Activated T-cell treated with anti-CD3 and anti-CD28 coated beads, Interleukin-2, amount 50 U/mL, for 72 hours (primary cell): Measurements from ENCODE around the gene SLX1A. TPM values are rescaled to one million over a fixed set of nuclear protein-coding genes. Genes with fewer than 3 reads are reported as not detected.
"Not testable (repeated sequence)": the region's sequence is repeated elsewhere in the genome, so short reads cannot be mapped to it uniquely, and the experiment has no call there.

ENCODE experiments used
- ATAC-seq, 2 donors: fragments of 150-1000 bp; cut with Tn5 transposase; replicated peaks in 1 of 2; 2 replicates each; pipeline ENCODE4 v1.10.0; 2021; ENCODE audit warnings: moderate library complexity in 2 of 2, mild to moderate bottlenecking in 1 of 2
- DNase-seq, 2 donors: peaks; one replicate each; pipeline ENCODE4 v3.0.0; 2021 to 2022; ENCODE audit warnings: mixed read lengths in 1 of 2
- H3K27ac Mint-ChIP-seq: one replicate; pipeline ENCODE4 v1.8.0; 2022; ENCODE audit warnings: mild to moderate bottlenecking, moderate library complexity, mixed read lengths
- H3K27me3 Mint-ChIP-seq: one replicate; pipeline ENCODE4 v1.8.0; 2022; ENCODE audit warnings: low read depth, mixed read lengths
- H3K36me3 Mint-ChIP-seq, 2 donors: one replicate each; pipeline ENCODE4 v1.8.0; 2022; ENCODE audit warnings: mixed read lengths in 2 of 2, mild to moderate bottlenecking in 1 of 2; ENCODE audit not compliant: insufficient read depth in 2 of 2
- H3K4me1 Mint-ChIP-seq: one replicate; pipeline ENCODE4 v1.8.0; 2022; ENCODE audit warnings: low read depth, mixed read lengths
- H3K4me3 Mint-ChIP-seq, 2 donors: one replicate each; pipeline ENCODE4 v1.8.0; 2022; ENCODE audit warnings: mild to moderate bottlenecking in 2 of 2, mixed read lengths in 2 of 2, moderate library complexity in 2 of 2
- H3K9me3 Mint-ChIP-seq, 2 donors: one replicate each; pipeline ENCODE4 v1.8.0; 2022; ENCODE audit warnings: mixed read lengths in 2 of 2
- total RNA-seq, 2 donors: library from RNA; stranded (reverse); gene quantifications; one replicate each; pipeline ENCODE4 v1.2.3, GENCODE V29; 2022

SLX1A gene
- total RNA-seq, 2 donors from 2014 or later: 48.1 to 129 TPM

DNA sequence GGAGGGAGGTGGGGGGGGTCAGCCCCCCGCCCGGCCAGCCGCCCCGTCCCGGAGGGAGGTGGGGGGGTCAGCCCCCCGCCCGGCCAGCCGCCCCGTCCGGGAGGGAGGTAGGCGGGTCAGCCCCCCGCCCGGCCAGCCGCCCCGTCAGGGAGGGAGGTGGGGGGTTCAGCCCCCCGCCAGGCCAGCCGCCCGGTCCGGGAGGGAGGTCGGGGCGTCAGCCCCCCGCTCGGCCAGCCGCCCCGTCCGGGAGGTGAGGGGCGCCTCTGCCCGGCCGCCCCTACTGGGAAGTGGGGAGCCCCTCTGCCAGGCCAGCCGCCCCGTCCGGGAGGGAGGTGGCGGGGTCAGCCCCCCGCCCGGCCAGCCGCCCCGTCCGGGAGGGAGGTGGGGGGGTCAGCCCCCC is 24.3 kb upstream of the SLX1A start:
- H3K27ac Mint-ChIP-seq, H3K36me3 Mint-ChIP-seq, H3K27me3 Mint-ChIP-seq, H3K9me3 Mint-ChIP-seq, ATAC-seq, DNase-seq, H3K4me3 Mint-ChIP-seq: not testable (repeated sequence)
- peaks cover 21% of the 10 kb centered on the region for H3K4me1 Mint-ChIP-seq

DNA sequence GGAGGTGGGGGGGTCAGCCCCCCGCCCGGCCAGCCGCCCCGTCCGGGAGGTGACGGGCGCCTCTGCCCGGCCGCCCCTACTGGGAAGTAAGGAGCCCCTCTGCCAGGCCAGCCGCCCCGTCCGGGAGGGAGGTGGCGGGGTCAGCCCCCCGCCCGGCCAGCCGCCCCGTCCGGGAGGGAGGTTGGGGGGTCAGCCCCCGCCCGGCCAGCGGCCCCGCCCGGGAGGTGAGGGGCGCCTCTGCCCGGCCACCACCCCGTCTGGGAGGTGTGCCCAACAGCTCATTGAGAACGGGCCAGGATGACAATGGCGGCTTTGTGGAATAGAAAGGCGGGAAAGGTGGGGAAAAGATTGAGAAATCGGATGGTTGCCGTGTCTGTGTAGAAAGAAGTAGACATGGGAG is 23.5 kb upstream of the SLX1A start:
- not testable (repeated sequence) for ATAC-seq, DNase-seq, H3K27ac Mint-ChIP-seq, H3K27me3 Mint-ChIP-seq, H3K36me3 Mint-ChIP-seq, H3K4me3 Mint-ChIP-seq, H3K9me3 Mint-ChIP-seq
- peaks cover 14% of the 10 kb centered on the region for H3K4me1 Mint-ChIP-seq

DNA sequence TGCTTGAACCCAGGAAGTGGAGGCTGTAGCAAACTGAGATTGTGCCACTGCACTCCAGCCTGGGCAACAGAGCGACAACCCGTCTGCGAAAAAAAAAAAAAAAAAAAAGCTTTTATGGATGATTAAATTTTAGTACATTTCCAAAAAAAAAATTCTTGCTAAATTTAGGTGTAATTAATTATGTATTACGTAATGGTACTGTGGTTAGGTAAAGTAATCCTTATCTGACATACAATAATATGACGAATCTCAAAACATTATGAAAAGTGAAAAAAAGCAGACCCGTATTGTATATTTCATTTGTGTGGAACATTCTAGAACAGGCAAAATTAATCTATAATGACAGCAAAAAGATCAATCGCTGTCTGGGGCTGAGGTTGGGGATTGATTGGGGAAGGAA is 20.6 kb upstream of the SLX1A start:
- H3K27ac Mint-ChIP-seq: no peak overlapping the region
- H3K36me3 Mint-ChIP-seq: no peaks in the 10 kb centered on the region
- H3K9me3 Mint-ChIP-seq: no peaks in the 10 kb centered on the region
- no peaks in the 10 kb centered on the region for H3K27me3 Mint-ChIP-seq
- ATAC-seq (no peak), DNase-seq (no peak)
- H3K4me1 Mint-ChIP-seq: no peaks in the 10 kb centered on the region
- no peak overlapping the region for H3K4me3 Mint-ChIP-seq

DNA sequence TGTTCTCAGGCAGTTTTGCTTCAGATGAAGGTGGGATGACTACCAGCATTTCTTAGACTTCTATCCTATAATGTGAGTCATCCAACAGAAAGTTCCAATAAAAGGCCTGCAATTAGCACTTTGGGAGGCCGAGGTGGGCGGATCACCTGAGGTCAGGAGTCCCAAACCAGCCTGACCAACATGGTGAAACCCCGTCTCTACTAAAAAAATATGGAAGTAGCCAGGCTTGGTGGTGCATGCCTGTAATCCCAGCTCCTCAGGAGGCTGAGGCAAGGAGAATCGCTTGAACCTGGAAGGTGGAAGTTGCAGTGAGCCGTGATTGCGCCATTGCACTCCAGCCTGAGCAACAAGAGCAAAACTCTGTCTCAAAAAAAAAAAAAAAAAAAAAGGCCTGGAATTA is 16.8 kb upstream of the SLX1A start:
- not testable (repeated sequence) for H3K36me3 Mint-ChIP-seq, DNase-seq, H3K27me3 Mint-ChIP-seq, H3K4me1 Mint-ChIP-seq, H3K27ac Mint-ChIP-seq, ATAC-seq, H3K4me3 Mint-ChIP-seq, H3K9me3 Mint-ChIP-seq

DNA sequence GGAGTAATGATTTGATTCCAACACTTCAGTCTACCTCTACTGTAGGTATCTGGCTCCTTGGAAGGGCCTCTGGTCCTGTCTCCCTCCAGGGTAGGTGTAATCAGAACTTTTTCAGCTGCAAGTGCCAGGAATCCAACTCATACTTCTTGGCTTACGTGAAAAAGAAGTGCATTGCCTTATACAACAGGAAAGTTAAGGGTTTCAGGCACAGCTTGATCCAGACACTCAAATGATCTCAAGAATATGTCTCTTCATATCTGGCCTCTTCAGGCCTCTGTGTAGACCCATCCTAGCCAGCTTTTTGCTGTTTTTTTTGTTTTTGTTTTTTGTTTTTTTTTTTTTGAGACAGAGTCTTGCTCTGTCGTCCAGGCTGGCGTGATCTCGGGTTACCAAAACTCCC is 14.5 kb upstream of the SLX1A start:
- Mint-ChIP-seq H3K27ac (no peak overlapping the region), H3K27me3 (no peaks in the 10 kb centered on the region), H3K4me1 (peaks cover 13% of the 10 kb centered on the region), H3K9me3 (no peaks in the 10 kb centered on the region), H3K36me3 (peaks cover 4 to 6% of the 10 kb centered on the region in 2 donors), H3K4me3 (no peak overlapping the region)
- DNase-seq: no peak
- no peak for ATAC-seq

DNA sequence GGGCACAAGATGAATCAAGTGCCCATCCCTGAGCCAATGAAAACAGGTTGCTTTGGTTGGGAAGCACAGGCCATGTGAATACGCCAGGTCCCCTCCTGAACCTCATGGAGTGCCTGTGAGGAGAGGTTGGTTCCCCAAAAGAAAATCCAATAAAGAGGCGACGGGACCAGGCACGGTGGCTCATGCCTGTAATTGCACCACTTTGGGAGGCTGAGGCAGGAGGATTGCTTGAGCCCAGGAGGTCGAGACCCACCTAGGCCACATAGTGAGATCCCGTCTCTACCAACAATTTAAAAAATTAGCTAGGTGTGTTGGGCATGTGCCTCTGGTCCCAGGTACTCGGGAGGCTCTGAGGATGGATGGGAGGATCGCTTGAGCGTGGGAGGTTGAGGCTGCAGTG is 13.7 kb upstream of the SLX1A start:
- Mint-ChIP-seq H3K9me3 (no peaks in the 10 kb centered on the region), H3K4me1 (peaks cover 13% of the 10 kb centered on the region), H3K27me3 (no peaks in the 10 kb centered on the region), H3K36me3 (peaks cover 9 to 13% of the 10 kb centered on the region in 2 donors), H3K27ac (peak overlapping the region; percentile 61), H3K4me3 (no peak overlapping the region)
- DNase-seq (no peak), ATAC-seq (no peak)

DNA sequence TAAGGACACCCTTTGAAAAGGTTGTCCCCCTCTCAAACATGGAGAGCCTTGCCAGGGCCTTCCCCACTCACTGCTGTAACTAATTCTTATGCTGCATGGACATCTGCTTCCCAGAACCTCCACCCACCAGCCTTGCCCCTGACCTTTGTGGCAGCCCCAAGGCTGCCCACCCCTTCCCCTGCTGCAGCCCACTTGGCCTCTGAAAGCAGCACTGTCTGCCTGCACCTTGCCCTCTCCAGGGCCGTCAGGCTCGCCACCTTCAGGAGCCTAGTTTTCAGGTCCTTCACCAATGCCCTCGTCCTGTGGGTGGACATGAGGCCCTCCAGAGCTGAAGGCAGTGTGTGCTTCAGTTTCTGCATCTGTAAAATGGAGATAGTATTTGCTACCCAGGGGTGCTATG is 12.9 kb upstream of the SLX1A start:
- Mint-ChIP-seq H3K4me3 (no peak overlapping the region), H3K27ac (no peak overlapping the region), H3K4me1 (peaks cover 16% of the 10 kb centered on the region), H3K9me3 (no peaks in the 10 kb centered on the region), H3K36me3 (peaks cover 10 to 15% of the 10 kb centered on the region in 2 donors), H3K27me3 (no peaks in the 10 kb centered on the region)
- no peak for ATAC-seq
- DNase-seq: no peak

DNA sequence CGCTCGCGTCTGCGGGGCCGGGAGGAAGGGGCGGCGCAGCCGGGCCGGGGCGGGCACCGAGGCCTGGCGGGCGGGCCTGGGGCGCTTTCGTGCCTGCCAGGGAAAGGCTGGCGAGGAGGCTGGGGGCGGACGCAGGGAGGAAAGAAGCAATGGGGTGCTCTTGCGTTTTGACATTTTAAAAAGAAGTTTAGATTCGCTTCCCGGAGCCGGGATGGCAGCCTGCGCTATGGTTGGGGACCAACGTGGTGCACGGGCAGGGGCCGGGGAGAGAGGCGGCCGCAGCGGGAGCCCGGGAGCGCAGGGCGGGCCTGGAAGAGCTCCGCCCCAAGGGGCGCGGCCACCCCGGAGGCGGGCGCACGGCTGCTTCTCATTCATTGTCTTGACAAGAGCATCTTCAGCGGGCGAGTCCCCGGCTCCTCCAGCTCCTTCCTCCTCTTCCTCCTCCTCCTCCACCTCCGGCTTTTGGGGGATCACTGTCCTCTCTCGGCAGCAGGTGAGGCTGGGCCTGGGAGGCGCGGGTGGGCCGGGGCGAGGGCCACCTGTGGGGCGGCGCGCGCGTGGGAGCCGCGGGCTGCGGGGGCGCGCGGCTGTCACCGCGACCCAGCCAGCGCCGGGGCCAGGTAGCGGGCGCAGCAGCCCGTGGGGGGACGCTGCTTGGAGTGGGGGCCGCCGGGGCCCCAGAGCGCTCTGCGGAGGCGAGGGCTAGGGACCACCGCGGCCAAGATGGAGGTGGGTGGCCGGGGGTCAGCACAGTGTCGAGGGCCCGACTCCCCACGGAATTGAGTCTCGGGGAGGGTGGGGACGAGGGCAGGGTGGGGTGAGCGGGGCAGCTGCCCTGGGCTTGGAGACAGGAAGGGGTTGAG is 10.2 kb upstream of the SLX1A start, which contains the start of gene CORO1A:
TSS of gene CORO1A (plus strand) at position 370 of the 863 bp plus-strand sequence. CDS start 1,608 bp downstream, outside the sequence.
- H3K27ac Mint-ChIP-seq: peak within 1 kb of the TSS; percentile 91
- no peaks in the 10 kb centered on the region for H3K9me3 Mint-ChIP-seq
- H3K27me3 Mint-ChIP-seq: no peaks in the 10 kb centered on the region
- peaks cover 18 to 28% of the 10 kb centered on the region in 2 donors for H3K36me3 Mint-ChIP-seq
- peak within 1 kb of the TSS; percentile 95 to 100 for H3K4me3 Mint-ChIP-seq
- DNase-seq (peak; percentile 89 to 94), ATAC-seq (peak; percentile 60 to 61)
- H3K4me1 Mint-ChIP-seq: peaks cover 35% of the 10 kb centered on the region

DNA sequence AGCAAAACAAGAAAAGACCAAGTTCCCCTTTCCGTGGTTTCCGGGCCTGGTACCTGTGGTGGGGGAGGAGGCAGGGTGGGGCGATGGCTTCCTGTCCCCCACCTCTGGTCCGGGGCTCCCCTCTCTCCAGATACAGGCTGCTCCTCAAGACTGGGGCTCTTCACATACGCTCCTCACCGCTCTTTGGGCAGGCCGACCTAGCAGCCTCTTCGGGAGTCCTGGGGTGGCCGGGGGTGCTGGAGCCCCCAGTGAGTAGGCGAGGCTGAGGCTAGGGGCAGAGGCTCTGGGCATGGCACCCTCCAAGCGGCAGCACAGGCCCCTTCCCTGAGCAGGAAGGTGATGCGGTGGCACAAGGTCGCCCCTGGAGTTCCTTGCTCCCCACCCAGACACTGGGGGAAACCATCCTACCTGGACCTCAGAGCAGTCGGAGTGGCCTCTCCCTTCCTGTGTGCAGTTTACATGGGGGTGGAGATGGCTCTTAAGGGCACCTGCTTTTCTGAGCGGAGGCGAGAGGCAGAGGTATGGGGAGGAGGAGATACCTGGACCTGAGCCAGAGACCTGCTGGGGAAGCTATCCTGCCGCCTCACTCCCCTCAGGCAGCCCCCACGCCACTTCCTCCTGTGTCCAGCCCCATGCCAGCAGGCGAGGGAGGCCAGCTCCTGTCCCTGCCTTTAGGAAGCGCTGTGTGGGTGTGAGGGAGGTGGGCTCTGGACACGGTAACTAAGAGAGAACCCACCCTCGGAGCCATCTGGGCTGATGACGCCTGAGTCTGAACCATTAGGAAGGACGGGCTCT is 9.4 kb upstream of the SLX1A start:
- no peaks in the 10 kb centered on the region for H3K27me3 Mint-ChIP-seq
- H3K4me1 Mint-ChIP-seq: peaks cover 35% of the 10 kb centered on the region
- DNase-seq (peak; percentile 80 to 81), ATAC-seq (peak; percentile 21 to 35)
- peak overlapping the region; percentile 88 to 100 for H3K4me3 Mint-ChIP-seq
- H3K9me3 Mint-ChIP-seq: no peaks in the 10 kb centered on the region
- peak overlapping the region; percentile 62 for H3K27ac Mint-ChIP-seq
- H3K36me3 Mint-ChIP-seq: peaks cover 18 to 28% of the 10 kb centered on the region in 2 donors

DNA sequence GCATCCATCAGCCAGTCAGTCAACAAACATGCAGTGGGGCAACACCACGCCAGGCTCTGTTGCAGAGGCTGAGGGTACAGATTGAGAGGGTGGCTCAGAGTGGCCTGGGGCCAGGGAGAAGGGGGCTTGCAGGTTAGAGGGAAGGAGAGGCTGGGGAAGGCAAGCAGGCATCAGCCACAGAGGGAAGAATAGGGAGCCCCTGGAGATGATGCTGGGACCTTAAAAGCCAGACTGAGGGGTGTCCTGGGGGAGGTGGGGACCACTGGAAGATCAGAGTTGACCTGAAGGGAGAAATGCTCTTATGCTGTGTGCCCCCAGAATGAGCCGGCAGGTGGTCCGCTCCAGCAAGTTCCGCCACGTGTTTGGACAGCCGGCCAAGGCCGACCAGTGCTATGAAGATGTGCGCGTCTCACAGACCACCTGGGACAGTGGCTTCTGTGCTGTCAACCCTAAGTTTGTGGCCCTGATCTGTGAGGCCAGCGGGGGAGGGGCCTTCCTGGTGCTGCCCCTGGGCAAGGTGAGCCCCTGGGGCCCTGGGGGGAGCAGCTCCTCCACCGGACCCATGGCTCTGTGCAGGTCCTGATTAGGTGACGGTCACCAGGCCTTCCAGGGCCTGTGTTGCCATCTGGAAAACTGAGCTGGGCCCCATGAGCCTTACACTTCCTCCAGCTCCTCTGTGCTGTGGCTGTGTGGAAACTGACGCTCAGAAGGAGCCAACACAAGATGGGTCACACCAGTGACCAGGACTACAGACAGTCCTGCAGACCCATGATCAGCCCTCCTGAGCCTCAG is 8.6 kb upstream of the SLX1A start:
- Mint-ChIP-seq H3K9me3 (no peaks in the 10 kb centered on the region), H3K27ac (peak overlapping the region; percentile 62), H3K36me3 (peaks cover 18 to 28% of the 10 kb centered on the region in 2 donors), H3K4me1 (peaks cover 35% of the 10 kb centered on the region), H3K27me3 (no peaks in the 10 kb centered on the region), H3K4me3 (peak overlapping the region; percentile 88 to 100)
- ATAC-seq (peak; percentile 5 to 18), DNase-seq (peak; percentile 43 to 52)

DNA sequence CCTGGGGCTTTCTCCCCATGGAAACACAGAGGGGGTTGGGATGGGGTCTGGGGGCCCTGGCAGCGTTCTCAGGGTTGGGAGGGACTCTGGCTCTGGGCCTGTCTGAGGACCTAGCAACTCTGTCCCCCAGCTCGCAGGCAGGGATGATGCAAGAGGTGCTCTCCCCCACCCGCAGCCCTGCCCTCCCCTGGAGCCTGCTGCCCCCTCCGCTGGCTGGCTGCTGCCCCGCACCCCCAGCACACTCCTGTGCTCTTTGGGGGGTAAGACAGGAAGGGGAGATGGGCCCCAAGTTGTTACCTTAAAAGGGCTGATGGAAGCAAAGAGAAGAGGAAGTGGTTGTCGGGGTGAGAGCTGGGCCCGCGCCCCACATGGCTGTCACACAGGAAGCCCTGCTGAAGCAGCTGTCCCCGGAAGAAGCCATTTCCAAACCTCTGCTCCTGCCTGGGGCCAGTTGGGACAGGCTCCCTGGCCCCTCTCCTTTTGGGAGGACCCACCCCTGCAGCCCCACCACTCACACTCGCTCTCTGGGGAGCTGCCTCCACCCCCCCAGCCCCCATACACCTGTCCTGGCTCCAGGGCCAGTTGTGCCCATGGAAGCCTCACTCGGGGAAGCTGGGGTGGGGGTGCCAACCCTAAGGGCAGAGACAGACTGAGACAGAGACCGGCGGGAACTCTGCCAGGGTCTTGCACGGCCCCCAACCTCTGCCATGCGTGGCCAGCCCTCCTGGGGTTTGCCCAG is 7.8 kb upstream of the SLX1A start:
- ATAC-seq: peak; percentile 51 to 53
- Mint-ChIP-seq H3K27me3 (no peaks in the 10 kb centered on the region), H3K4me1 (peaks cover 31% of the 10 kb centered on the region), H3K9me3 (no peaks in the 10 kb centered on the region), H3K27ac (peak overlapping the region; percentile 87), H3K4me3 (peak overlapping the region; percentile 88 to 100), H3K36me3 (peaks cover 18 to 28% of the 10 kb centered on the region in 2 donors)
- DNase-seq: peak; percentile 85 to 87

DNA sequence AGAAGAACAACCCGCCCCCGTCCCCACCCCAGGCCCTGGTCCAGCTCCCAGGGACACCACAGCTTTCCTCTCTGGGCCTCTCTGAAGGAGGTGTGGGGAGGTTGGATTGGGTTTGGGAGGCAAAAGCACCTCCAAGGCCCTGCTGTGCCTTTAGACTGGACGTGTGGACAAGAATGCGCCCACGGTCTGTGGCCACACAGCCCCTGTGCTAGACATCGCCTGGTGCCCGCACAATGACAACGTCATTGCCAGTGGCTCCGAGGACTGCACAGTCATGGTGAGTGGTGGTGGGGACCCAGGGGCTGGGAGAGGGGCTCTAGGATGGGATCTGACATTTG is 7.3 kb upstream of the SLX1A start:
- no peak for ATAC-seq
- peak overlapping the region; percentile 91 for H3K27ac Mint-ChIP-seq
- H3K36me3 Mint-ChIP-seq: peaks cover 18 to 28% of the 10 kb centered on the region in 2 donors
- H3K9me3 Mint-ChIP-seq: no peaks in the 10 kb centered on the region
- DNase-seq: no peak
- no peaks in the 10 kb centered on the region for H3K27me3 Mint-ChIP-seq
- H3K4me3 Mint-ChIP-seq: peak overlapping the region; percentile 91 to 100
- peaks cover 30% of the 10 kb centered on the region for H3K4me1 Mint-ChIP-seq
